Left colon (tissue), 2 donors: Measurements from ENCODE around the gene TAL1. TPM values are rescaled to one million over a fixed set of nuclear protein-coding genes. Genes with fewer than 3 reads are reported as not detected.
"Not testable (repeated sequence)": the region's sequence is repeated elsewhere in the genome, so short reads cannot be mapped to it uniquely, and the experiment has no call there.

Experiments used
- ATAC-seq: fragments of 200-7000 bp; cut with Tn5 transposase; one replicate; pipeline ENCODE4 v1.9.1; 2020; ENCODE audit warnings: mild to moderate bottlenecking, moderate library complexity
- DNase-seq, 2 donors: peaks; one replicate each; pipeline ENCODE4 v3.0.0-alpha.2; 2020
- intact Hi-C, 2 donors: fragments of 100-400 bp; cut with DNase I in 1 of 2; cut with micrococcal nuclease in 1 of 2; formaldehyde crosslinking; loops; one replicate each; pipeline versions ENCODE4 v1.11.2 to v1.14.0; 2022; cut with DNase I, micrococcal nuclease
- total RNA-seq, 2 donors: library from RNA; stranded (reverse); fragmentation: NEBNext Ultra II Directional; extraction: Animal tissue kit (Norgen Biotek cat#: 25700); gene quantifications; one replicate each; pipeline ENCODE4 v1.2.1, GENCODE V29; 2021
- donor health status: DM: no; HTN: no; CAD: no.
- donor health status: DM: yes; HTN: yes; CAD: no.

Gene TAL1
- total RNA-seq, 2 donors from 2014 or later: 1.2 to 1.3 TPM

DNA sequence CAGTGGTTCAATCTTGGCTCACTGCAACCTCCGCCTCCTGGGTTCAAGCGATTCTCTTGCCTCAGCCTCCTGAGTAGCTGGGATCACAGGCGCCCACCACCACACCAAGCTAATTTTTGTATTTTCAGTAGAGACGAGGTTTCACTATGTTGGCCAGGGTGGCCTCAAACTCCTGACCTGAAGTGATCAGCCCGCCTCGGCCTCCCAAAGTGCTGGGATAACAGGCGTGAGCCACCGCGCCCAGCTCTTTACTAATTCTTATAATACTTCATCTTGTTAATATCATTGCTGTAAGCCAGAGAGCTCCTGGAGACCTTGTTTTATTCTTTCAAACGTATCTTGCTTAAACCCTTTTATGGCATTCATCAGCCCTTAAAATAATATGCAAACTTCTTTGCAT, 38.5 kb downstream of the TAL1 start:
- not testable (repeated sequence) for ATAC-seq, DNase-seq
- intact Hi-C loops: loop anchor here in 1 of 2 donors (5.0 kb wide), 2 partner anchors 234 to 534 kb away; no protein-coding TSS in a partner anchor

DNA sequence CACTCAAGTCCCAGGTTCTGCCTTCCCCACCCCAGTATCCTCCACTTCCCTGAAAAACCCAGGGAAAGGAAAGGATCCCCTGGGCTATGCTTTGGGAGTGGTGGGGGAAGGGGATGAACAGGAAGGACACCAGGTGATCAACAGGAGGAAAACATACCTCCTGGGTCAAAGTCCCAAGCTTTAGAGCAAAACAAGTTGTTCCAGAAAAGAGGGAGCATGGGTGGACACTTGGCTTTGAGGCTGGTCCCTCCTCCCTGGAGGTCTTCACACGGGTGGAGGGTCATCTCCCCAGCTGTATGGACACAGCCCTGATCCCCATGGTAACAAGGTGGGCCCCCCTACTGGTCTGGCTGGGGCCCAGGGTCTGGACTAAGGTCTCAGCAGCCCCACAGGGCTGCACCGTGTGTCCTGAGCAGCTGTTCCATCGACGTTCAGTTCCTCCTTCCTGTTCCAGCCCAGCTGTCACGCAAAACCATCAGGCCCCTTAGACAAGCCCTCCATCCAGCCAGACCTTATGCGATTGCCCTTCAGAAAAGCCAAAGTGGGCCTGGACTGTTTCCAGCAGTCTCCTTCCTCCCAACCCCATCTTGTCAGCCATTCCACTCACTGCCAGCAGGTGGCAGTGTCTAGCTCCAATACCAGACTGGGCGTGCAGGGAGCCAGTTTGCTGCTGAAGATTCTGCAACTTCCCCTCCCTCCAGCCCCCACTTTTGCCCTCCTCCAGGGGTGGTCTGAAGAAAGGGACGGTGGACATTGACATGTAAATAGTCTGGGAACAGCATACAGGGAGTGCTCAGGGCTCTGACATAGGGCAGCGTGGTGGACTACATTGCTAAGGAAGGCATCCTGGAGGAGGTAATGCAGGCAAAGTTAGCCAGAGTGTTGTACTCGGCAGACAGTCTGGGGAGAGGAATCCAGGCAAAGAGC, 39.3 kb downstream of the TAL1 start:
- peak; percentile 65 for ATAC-seq
- intact Hi-C loops: loop anchor here in 1 of 2 donors (5.0 kb wide), 2 partner anchors 235 to 535 kb away; no protein-coding TSS in a partner anchor
- peak; percentile 66 to 83 for DNase-seq

DNA sequence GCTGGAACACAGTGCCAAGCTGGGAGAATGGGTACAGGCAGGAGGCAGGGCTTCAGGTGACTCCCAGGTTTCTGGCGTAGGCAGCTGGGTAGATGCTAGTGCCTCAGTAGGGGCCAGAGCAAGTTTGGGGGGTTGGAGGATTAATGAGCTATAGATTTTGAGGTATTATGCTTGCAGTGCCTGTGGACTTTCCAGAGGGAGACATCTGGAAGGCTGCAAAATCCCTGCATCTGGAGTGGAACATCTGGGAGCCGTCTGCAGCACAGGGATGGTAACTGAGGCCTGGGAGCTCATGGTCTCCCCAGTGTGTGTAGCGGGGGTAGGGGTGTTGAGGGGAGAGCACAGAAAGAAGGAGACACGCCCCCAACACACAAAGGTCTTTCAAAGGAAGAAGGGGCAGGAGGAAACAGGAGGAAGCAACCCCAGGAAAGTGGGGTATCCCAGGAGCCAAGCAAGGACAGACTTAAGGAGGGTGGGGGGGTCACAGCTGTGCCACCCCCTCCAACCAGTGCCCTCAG, 40.0 kb downstream of the TAL1 start:
- DNase-seq (peak in 1 of 2 donors; percentile 35), ATAC-seq (no peak)
- intact Hi-C loops: loop anchor here in 1 of 2 donors (5.0 kb wide), 2 partner anchors 235 to 535 kb away; no protein-coding TSS in a partner anchor

- intact Hi-C loops: loop anchor here in 1 of 2 donors (5.0 kb wide), 2 partner anchors 236 to 536 kb away; no protein-coding TSS in a partner anchor
- DNase-seq (no peak), ATAC-seq (no peak)
These were observed 41.2 kb downstream of the TAL1 start for GRCh38 chr1:47190857-47191256.

- DNase-seq: no peak
- ATAC-seq: no peak
- intact Hi-C loops: loop anchor here in 1 of 2 donors (5.0 kb wide), 2 partner anchors 237 to 537 kb away; no protein-coding TSS in a partner anchor
These were observed 41.5 kb downstream of the TAL1 start for GRCh38 chr1:47190509-47190855.

- peak; percentile 75 to 92 for DNase-seq
- ATAC-seq: peak; percentile 79
- intact Hi-C loops: loop anchor here in 1 of 2 donors (5.0 kb wide), 2 partner anchors 237 to 537 kb away; no protein-coding TSS in a partner anchor
These were observed 42.0 kb downstream of the TAL1 start, which contains the start of gene PDZK1IP1 for GRCh38 chr1:47189844-47190508. Gene PDZK1IP1 (minus strand): TSS chr1:47190036. CDS start chr1:47189932, 104 bp downstream.

- intact Hi-C loops: no loop called here
- no peak for ATAC-seq
- no peak for DNase-seq
These were observed 42.9 kb downstream of the TAL1 start for GRCh38 chr1:47188791-47189785.

DNA sequence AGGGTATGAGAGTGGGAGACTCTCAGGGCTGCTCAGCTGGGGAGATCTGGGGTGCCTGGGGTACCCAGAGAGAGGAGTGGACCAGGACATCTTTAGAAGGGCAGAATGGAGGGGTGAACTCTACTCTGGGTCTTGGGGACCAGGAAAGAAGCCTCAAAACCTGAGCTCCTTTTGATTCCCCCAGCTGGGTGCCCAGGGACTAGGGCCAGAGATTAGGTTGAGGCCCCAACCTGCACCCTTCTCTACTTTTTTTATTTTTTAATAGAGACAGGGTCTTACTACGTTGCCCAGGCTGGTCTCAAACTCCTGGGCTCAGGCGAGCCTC, 44.1 kb downstream of the TAL1 start:
- intact Hi-C loops: no loop called here
- ATAC-seq (no peak), DNase-seq (no peak)

- no peak for DNase-seq
- ATAC-seq: no peak
- intact Hi-C loops: no loop called here
These were observed 44.6 kb downstream of the TAL1 start for GRCh38 chr1:47187231-47187925.

DNA sequence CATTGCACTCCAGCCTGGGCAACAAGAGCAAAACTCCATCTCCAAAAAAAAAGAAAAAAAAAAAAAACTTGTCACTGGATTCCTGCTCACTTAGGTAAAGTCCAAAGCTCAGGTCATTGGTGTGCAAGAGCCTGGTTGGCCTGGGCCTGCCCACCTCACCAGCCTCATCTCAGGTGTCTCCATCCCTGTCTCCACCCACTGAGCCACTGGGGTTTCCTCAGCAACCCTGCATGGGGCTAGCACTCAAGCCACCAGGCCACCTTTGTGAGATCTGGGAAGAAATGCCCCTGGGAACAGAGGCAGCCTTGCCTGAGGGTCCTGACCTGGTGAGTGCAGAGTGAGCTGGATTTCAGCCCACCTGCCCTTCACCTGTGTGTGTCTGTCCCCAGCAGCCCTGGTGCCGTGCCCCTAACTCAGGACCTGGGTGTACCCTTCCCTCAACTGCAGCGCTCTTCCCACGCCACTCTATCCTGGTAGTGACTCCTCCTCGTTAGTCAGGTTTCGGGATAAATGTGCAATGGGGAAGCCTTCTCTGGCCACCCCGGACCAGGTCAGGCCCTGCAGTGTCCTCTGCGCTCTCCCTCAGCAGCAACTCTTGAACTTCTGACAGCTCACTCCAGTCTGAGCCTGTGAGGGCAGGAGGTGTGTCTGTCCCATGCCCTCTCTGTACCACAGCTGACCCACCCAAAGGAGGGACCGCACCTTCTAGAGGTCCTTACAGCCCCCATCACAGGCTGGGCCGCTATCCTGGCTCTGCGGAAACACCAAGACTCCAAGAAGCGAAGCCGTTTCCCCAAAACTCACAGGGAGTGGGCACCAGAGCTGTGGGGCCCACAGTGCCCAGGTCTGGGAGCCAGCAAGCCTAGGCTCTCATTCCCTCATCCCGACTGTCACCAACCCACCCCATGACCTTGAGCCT, 45.5 kb downstream of the TAL1 start:
- intact Hi-C loops: no loop called here
- ATAC-seq (no peak), DNase-seq (no peak)

DNA sequence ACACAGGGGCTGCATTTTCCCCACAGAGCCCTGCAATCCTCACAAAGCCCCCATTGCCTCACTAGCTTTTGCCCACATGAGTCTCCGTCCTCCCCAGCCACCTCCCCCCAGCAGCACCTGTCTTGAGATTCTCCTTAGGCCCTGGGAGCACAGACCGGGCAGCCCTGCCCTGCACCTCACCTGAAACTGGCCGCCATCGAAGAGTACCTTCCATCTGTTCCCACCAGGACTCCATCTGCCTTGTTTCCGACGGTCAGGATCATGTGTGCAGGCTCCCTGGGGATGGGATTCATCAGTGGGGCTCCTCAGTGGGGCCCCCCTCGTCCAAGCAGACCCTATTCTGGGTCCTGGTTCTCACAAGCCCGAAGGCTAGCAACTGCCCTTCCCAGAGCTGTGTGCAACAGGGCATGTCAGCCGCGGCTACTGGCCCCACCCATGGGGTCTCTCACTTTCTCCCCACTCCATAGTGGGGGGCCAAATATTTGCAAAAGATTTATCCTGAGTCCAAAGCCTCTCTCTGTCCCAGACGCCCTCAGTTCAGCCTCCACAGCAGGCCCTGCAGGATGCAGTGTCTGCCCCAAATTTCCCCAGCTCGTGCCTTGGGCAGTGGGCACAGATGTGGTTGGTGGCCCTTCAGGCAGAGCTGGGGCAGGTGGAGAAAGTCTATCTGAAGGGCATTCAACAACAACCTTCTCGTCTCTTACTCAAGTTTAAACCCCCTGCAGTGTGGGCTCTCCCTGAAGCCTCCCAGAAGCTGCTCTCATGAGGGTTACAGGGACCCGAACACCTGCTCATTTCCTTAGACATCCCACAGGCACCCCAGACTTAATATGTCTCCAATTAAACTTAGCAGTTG, 47.0 kb downstream of the TAL1 start:
- intact Hi-C loops: no loop called here
- ATAC-seq (no peak), DNase-seq (no peak)

DNA sequence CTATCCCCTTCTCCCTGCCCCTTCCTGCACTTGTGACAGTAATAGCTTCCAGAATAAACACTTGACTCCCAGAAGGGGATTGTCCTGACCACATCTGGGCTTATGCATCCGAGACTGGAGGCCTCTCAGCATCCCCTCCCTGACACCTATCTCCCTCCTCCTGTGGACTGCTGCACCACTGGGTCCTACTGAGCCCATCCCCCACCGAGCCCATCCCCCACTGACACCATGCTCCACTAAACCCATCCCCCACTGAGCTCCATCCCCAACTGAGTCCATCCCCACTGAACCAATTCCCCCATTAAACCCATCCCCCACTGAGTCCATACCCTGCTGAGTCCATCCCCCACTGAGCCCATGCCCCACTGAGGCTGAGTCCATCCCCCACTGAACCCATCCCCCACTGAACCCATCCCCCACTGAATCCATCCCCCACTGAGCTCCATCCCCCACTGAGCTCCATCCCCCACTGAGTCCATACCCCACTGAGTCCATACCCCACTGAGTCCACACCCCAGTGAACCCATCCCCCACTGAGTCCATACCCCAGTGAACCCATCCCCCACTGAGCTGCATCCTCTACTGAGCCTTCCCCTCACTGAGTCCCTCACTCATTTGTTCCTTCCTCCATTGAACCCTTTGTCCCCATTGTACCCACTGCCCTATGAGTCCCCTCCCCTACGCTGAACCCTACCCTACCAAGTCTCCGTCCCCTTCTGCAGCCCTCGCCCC, 47.8 kb downstream of the TAL1 start:
- DNase-seq (no peak), ATAC-seq (no peak)
- intact Hi-C loops: no loop called here

- ATAC-seq: no peak
- no peak for DNase-seq
- intact Hi-C loops: no loop called here
These were observed 48.5 kb downstream of the TAL1 start for GRCh38 chr1:47183308-47184089.

DNA sequence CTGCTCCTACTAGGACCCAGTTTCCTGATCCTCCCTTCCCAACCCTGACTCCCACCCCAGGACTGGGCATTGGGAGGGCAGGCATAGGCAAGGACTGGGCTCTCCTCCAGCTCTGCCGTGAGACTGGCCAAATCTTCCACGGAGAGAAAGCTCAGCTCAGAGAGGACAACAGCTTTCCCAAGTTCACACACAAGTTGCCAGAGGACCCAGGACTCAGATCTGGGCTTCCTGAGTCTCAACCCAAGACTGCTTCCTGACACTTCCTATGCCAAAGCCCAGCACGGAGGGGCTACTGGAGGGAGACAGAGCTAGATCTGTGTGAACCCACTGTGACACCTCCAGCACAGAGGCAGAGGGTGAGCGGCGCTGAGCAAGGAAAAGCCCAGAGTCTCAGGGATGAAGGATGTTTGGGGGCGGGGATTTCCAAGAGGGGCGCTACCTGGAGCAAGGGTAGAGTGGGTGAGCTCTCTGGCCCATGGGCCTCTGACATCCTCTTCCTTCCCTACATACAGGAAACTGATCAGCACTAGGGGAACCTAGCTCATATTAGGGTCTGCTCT, 49.3 kb downstream of the TAL1 start:
- intact Hi-C loops: no loop called here
- DNase-seq (no peak), ATAC-seq (no peak)
